Renal cortical epithelial cell (primary cell): ENCODE results near the gene DAD1. TPM values are rescaled to one million over a fixed set of nuclear protein-coding genes. Genes with fewer than 3 reads are reported as not detected.

Experiments used
- DNase-seq: peaks from one replicate; pipeline ENCODE4 v3.0.0-alpha.2; 2011; ENCODE audit warnings: low read depth
- total RNA-seq: library from RNA; depleted of rRNA; stranded (reverse); fragments of >200 nt; gene quantifications from 2 replicates; pipeline ENCODE4 v1.2.3, GENCODE V29; 2014

DAD1 gene
- total RNA-seq, 1 donor from 2014 or later = 272 TPM

DNA sequence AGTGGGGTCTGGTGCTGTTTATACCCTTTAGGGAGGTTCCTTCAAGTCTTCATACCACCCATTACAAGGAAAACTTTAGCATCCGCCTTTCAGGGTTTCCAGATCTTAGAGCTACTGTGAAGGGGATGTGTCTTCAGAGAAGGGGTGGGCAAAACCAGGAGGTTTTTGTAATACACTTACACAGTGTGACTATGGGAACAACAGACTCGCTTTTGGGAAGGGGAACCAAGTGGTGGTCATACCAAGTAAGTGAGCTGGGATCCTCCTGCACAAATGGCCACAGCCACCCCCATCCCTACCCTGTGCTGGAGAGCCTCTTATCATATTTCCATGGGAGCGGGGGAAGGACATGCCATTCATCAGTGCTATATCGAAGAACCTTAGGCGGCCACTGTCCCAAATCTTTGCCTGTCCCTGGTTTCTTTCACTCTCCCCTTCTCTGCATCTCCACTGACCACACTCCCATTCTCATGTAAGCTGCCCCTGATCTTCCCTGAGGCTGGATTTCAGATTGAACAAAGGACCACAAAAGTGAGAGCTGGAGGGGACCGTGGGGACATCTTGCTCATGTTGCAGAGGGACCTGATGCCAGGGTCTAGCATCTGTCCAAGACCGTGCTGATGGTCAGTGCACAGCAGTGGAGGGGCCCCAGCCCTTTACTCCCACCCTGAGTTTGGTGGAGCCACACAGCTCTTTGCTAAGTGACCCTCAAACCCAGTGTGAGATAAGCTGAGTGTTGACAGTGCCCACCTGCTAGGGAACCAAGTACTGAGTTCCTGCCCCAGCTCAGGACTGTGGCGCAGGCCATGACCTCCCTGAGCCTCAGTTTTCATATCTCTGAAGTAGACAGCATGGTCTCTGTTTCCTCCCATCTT lies 51.4 kb downstream of the DAD1 start:
- DNase-seq = no peak

DNA sequence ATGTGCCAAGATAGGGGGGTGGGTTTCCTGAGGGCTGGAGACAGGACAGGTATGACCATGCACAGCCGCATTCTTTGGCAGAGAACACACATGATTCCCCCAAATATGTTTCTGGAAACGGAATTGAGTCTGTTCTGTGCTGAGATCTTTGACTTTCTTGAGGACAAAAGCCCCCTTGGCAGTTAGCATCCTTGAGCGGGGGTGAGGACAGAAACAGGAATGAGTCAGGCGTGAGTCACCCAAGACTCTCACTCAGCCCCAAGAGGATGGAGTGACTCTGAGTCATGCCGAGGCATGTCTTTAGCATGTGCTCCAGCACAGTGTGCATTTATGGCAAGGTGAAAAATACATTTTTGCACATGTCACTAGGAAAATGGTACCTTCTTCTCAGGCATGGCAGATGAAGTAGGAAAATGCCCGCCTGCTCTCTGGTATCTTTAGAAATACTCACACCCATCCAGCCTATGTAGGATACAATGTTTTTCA lies 52.1 kb downstream of the DAD1 start:
- DNase-seq = peak; percentile 98

DNA sequence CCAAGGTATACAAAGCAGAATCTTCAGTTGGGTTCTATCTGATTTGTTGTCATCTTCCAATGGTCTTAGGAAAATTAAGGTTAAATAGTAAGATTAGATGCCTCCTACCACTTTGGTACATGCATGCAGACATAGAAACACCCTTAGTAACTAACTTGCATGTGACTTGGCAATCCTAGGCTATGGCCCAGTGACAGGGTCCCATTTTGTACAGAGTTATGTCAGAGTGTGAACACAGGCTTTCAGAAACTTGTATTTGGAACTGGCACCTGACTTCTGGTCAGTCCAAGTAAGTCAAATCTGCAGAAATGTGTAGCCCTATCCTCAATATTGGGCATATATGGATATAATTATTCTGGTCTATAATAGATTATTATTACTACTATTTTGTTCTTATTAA lies 53.1 kb downstream of the DAD1 start:
- DNase-seq = no peak

DNA sequence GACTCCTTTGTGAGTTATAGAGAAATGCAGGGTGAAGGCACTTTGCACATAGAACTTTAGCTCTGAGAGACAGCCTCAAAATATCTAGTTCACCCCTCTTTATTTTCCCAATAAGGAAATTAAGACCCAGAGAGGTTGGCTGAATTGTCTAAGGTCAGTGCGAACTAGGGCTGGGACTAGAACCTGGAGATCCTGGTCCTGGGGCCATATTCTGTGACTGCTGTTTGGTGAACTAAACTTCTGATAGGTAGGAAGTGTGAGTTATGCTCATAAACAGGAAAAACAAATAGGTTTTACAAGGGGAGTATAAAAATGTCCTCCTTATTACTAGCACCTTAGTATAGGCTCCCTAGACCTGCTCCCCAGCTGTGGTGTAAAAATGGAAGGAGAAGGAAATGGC lies 53.9 kb downstream of the DAD1 start:
- DNase-seq = no peak

DNA sequence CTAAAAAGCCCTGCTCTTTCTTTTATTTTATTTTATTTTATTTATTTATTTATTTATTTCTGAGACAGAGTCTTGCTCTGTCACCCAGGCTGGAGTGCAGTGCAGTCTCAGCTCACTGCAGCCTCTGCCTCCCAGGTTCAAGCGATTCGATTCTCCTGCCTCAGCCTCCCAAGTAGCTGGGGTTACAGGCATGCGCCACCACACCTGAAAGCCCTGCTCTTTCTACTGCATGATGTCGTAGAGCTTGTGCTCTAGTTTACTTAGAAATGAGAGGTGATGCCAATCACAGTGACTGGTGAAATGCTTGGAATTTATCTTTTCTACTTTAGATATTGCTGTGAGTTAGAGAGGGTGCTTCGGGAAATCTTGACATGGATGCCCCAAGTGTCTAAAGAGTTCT lies 54.5 kb downstream of the DAD1 start:
- no peak for DNase-seq

DNA sequence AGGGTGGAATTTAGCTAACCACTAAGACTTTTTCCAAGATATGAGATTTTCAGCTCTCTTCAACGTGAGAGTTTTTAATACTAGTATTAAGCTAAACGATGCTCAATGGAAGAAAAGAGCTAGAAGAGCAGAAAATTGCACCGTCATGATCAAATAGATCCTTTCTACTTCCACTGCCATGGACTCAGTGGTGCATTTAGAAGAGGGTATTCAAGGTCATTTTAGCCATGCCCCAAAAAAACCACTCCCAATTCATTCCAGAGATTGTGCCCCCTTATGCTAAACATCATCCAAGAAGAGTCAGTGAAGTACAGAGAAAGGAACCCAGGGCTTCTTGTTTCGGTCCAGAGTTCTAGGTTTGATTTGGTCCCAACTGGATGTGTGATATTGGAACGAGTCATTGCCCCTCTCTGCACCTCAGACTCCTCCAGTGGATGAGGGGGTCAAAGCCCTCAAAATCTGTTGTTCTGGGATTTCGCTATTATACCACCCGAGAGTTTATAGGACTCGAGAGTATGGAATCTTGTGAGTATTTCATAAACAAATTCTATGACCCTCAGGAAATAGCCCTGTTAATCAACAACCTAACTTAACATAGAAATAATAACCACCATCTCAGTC lies 55.2 kb downstream of the DAD1 start:
- DNase-seq = no peak

DNA sequence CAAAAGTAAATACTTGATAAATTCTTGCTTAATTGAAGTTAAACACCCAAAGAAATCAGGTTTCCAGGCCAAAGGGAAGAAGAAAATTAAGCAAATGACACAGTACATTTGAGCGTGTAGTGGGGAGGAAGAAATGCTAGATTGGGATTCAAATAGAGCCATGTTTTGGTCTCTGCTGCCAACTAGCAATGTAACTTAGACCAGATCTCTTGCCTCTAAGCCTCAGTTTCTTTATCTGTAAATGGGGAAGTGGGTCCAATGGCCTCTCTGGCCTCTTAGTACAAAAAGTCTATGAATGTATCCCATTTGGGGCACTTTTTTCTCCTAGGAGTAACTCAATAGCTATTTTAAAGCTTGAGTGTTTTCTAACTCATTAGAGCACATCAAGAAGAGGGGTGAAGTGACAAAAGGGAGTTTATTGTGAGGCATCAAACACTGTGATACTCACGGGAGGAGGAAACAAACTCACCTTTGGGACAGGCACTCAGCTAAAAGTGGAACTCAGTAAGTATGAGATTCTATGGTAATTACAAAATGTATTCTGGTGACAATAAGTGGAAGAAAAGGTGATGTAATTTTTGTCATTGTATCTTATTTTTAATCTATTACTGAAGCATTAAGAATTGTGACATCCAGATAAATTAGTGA lies 55.8 kb downstream of the DAD1 start:
- no peak for DNase-seq

DNA sequence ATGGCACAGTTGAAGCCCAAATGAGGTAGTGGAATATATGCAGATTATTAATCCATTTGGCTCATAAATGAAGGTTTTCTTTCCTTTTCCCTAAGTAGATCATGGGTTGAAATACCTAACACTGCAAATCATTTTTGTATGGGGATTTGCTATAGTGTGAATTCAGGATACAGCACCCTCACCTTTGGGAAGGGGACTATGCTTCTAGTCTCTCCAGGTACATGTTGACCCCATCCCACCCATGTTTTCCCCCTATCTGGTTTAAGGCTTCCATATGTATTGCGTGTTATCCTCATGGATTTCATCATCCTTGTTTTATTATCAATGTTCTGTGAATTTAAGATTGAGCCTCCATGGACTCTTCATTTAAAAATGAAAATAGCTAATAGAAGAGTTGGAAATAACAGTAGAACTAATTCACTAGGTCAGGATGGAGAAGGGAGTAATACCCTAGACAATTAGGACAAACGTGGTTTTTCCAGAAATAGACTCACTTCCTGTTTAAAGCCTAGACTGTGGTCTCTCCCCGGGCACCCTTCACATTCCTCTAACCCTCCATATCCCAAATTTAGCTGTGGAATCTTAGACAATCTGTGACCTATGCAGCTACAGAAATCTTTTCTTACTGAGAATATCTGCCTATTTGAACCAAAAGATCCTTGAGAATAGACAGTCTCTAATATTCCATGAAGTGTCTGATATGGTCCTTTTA lies 56.5 kb downstream of the DAD1 start:
- DNase-seq = no peak

DNA sequence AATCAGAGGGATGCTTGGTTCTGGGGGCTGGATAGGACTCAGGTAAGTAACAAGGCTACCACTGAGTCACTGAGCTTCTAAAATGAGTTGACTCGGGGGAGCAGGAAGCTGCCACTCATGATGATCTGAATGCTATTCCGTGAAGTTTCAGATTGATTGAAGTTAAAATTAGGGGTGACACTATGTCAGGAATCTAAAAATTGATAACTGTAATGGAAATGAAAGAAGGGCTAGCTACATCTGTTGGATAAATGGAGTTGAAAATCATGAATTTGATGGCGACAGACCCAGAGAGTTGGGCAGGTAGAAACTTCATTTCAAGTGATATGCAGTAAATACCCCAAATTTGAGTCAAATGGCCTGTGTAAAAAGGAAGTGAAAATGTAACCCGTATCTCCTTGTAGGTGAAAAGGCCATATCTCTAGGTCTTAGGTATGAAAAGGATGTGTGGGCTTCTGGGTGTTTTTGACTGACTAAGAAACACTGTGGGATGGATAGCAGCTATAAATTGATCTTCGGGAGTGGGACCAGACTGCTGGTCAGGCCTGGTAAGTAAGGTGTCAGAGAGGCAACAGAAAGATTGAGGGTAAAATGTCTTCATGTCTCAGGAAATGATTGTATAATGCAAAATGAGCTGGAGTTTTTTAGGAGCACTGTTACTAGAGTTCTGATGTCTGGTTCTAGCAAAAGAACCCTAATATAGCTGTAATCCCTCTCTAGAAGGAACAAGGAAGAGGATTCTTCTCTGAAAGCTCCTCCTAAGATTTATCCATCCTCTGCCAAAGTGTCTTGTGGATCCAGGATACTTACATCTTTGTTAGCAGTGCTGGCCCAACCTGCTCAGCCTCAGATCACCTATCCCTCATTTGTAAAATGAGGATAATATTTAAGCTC lies 57.3 kb downstream of the DAD1 start:
- DNase-seq = no peak

DNA sequence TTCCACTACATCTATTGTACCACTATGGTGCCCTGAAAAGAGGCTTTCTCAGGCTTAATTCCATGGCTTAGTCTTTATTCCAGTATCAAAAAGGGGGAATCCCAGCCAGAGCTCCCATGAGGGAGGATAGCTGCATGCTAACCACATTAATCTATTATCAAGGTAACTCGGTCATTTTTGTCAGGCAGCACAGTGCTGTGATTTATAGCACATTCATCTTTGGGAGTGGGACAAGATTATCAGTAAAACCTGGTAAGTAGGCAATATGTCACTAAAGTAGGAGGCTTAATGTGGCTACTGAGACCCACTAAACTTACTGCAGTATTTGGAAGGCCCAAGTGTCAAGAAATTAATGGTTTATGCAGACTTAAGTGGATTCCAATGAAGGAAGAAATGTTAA lies 58.9 kb downstream of the DAD1 start:
- DNase-seq = no peak

DNA sequence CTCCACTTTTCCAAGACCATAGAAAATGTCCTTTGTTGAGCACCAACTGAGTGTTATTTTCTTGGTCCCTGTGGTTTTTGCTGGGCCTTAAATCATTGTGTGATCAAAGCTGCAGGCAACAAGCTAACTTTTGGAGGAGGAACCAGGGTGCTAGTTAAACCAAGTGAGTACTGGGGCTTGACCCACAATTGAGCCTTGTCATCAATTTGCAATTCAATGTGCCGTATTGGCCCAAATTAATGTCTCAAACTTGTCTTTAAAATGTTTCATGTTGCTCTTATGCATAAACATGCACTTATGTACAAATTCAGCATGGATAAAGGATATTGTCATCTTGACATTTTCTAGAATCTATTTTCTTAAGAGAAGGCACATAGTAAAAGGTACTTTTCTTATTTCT lies 62.3 kb downstream of the DAD1 start:
- DNase-seq = no peak

DNA sequence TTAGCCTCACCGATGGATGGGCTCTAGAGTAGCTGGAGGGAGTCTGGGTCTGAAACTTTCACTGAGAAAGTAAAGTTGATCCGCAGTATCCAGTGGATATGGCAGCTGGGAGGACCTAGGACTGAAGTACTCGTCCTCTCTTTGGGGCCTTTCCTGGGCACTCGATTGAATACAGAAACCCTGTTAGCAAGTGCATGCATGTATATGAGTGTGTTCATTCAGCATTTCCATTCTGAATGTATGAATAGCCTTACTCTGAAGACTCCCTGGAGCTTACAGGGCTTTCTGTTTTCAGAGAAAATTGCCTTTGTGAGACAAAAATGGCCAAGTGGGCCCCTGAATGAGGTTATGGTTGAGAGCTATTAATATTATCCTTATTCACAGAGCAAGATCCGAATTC lies 62.8 kb downstream of the DAD1 start:
- no peak for DNase-seq

DNA sequence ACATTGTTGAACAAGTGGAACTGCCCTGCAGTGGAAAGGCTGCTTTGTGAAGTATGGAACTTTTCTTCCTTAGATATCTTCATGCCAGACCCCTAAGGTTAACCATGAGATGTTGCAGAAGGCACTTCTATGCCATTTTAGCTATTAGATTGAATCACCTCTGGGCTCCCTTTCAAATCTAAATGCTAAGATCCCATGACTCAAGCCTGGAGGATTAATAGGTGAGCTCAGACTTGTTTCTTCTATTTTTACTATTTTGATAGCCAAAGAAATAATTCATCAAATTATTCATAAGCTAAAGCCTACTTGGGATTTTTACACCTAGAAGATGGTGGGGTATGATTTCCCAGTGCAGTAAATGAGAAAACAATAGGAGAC lies 64.3 kb downstream of the DAD1 start:
- DNase-seq = no peak

DNA sequence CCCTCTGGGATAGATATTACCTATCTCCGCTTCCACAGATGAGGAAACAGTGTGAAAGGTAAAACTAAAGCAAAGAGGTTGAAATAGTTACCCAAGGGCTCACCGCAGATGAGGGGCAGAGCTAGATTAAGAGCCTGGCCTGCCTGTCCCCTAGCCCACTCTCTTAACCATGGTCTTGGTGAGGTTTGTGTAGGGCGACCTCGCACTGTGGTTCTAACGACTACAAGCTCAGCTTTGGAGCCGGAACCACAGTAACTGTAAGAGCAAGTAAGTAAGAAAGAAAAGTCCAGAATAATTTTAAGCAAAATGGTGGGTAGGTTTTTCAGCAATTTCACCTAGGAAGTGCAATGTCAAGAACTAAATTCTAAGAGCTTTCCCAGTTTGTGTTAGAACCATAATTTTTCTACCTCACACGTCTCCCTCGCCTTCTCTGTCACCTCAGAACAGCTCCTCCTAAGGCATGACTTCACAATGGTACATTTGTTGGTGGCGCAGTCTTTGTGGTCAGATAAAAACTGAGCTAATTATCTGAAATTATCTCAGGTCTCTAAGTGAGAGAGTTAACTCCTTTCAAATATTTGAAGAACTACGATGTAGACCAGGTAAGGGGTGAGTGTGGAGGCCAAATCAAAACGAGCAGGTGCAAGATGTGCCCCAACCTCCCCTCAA lies 64.8 kb downstream of the DAD1 start:
- no peak for DNase-seq

DNA sequence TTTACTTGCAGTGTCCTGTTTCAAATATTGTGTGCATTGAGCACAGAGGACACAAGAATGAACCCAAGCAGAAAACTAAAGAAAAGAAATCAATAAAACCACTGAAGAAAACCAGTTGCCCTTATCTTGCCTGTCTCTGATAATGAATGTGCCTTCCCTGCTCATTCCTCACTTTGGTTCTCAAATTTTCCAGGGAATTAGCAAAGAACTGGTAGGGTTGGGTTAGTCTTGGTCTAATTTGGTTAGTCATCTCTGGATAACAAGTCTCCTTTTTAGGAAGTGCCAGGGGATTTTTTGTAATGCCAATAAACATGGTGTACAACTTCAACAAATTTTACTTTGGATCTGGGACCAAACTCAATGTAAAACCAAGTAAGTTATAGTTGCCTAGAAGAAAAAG lies 65.7 kb downstream of the DAD1 start:
- no peak for DNase-seq

DNA sequence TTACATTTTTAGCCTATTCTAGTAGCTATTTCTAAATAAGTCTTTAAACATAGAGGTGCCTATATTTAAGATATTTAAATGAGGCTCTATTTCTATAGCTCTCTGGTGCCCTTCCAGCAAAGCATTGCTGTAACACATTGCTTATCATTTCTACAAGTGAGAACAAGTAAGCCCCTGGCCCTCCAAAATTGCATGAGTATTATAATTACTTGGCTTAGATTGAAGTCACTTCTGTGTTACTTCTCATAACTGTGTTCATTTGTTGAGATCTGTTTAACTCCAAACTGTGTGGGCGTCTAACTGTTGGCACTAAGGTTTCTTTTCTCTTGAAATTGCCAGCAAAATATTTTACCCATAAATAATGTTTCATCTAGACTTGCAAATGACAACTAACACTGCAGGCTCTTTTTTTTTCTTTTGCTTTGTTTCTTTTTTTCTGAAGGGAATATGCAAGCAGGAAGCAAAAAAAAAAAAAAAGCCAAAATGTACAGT lies 66.5 kb downstream of the DAD1 start:
- no peak for DNase-seq

DNA sequence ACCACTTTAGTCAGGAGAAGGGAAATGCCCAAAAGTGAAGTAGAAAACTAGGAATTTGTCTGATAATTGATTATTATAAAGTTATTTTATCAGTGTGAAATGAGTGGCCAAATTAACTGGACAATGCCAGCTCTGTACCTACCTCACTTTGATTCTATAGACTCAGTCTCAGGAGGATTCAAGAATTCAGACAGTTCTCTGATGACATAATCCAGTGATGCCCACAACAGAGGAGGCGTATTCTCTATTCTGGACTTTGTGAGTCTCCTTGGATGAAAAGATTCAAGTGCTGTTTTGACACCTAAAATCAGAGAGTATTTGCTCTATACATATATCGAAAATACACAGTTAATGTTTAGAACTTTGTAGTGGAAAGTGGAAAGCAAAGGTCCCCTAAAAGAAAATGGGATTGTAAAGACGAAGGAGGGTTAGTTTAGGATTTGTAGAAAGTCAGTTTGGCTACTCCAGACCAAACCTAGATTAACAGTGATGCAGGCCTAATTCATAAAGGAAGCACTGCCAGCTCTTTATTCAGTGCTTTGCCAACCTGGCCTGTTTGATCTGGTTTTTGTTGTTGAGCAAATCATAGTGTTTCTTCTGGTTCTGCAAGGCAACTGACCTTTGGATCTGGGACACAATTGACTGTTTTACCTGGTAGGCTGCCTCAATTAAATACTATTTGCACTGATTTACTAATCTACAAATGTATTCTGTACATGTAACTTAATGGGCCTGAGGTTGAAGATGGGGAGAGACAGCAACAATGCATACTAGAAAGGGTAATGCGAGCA lies 67.4 kb downstream of the DAD1 start:
- DNase-seq = peak; percentile 66

DNA sequence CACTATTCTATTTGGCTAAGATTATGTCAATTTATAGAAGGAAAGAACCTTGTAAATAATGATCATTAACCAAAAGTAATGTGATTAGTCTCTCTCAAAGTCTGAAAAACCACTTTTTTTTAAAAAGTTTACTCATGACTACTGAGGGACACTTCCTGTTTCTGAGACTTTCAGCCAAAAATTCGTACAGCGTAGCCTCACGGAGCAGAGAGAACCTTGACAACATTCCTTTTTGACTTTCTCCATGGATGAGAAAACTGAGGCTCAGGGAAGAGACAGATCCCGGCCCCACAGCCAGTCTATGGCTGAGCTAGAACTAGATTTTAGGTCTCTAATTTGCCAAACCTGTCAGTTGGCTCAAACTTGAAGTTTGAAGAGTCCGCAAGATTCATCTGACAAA lies 68.2 kb downstream of the DAD1 start:
- peak; percentile 33 for DNase-seq

DNA sequence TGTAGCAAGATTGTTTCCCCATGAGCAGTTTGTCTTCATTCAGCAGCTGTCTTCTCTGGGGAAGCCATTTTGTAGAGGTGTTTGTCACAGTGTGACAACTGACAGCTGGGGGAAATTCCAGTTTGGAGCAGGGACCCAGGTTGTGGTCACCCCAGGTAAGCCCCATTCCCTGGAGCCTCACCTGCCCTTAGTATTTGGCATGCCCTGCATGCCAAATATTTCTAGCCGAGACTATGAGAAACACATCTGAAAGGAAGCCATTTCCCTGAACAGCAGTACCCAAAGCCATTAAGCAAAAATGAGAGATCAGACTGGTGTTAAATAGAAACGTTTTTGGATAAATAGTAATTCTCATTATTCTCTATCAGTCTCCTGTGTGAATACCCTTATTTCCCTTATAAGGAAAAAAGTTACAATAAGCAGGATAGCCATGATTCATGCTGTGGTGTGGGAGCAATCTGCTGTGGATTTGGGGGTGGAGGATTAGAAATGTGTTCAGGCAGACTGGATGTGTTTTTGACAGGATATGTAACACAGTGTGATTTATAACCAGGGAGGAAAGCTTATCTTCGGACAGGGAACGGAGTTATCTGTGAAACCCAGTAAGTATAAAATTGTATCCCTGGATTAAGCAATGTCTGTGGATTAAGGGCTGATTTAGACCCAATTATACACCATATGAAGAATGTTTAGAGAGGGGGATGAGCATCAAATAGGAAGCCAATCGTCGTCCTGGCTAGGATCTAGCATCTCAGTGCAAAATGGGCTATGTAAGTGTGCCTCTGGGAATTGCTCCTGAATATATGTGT lies 68.9 kb downstream of the DAD1 start:
- DNase-seq = peak; percentile 73
